ENCODE data around the gene SP2.

SP2 gene

GRCh38 chr17:47935961-47936360 is 39.9 kb downstream of the SP2 start:
- no peak overlapping the region for H3K27ac Mint-ChIP-seq
- peaks cover 3% of the 10 kb centered on the region for H3K36me3 Mint-ChIP-seq (ENCODE audit: low read depth)
- no peak overlapping the region for H3K4me3 Mint-ChIP-seq
- no peaks in the 10 kb centered on the region for H3K27me3 Mint-ChIP-seq
- peaks cover 3% of the 10 kb centered on the region for H3K9me3 Mint-ChIP-seq
- peaks cover 21% of the 10 kb centered on the region for H3K4me1 Mint-ChIP-seq (ENCODE audit: low read depth)
- no peak for DNase-seq

- Mint-ChIP-seq H3K27ac (no peak overlapping the region), H3K4me3 (no peak overlapping the region)
- DNase-seq: no peak
These were observed 41.9 kb downstream of the SP2 start for GRCh38 chr17:47937941-47938340.

GRCh38 chr17:47941246-47942095 is 45.4 kb downstream of the SP2 start, which contains the start of gene PNPO:
PNPO (plus strand) TSS chr17:47941571; CDS start chr17:47941676, 105 bp downstream.
- Mint-ChIP-seq H3K4me1 (ENCODE audit: low read depth) (peaks cover 70% of the 10 kb centered on the region), H3K27me3 (no peaks in the 10 kb centered on the region), H3K4me3 (peak within 1 kb of the TSS; percentile 89), H3K27ac (peak within 1 kb of the TSS; percentile 97), H3K9me3 (peaks cover 6% of the 10 kb centered on the region), H3K36me3 (ENCODE audit: low read depth) (peaks cover 42% of the 10 kb centered on the region)
- peak; percentile 92 for DNase-seq

More at GRCh38 chr17:47937941-47938340, 41.9 kb downstream of the SP2 start:
- peaks cover 6% of the 10 kb centered on the region for H3K9me3 Mint-ChIP-seq
- peaks cover 10% of the 10 kb centered on the region for H3K36me3 Mint-ChIP-seq (ENCODE audit: low read depth)
- H3K27me3 Mint-ChIP-seq: no peaks in the 10 kb centered on the region
- H3K4me1 Mint-ChIP-seq (ENCODE audit: low read depth): peaks cover 35% of the 10 kb centered on the region

DNA sequence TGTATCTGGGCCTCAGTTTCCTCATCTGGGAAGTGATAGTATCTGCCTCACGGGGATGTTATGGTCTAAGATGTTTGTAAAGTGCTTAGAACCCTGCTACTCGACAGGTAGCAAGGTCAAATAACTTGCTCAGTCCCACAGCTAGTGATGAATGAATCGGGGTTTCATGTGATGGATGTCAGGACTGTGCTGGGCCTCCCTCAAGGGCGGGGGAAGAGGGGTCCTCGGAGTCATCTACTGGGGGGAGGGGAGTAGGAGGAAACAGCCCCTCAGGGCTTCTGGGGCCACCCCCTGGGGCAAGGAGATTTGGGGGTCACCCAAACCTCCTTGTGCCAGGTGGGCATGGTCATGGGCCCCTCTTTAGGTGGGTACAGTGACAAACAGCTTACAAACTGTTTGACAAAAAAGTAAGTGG is 46.1 kb downstream of the SP2 start:
- Mint-ChIP-seq H3K36me3 (ENCODE audit: low read depth) (peaks cover 48% of the 10 kb centered on the region), H3K4me1 (ENCODE audit: low read depth) (peaks cover 72% of the 10 kb centered on the region), H3K4me3 (peak overlapping the region; percentile 89), H3K27me3 (no peaks in the 10 kb centered on the region), H3K27ac (peak overlapping the region; percentile 97), H3K9me3 (peaks cover 6% of the 10 kb centered on the region)
- DNase-seq: peak; percentile 44

DNA sequence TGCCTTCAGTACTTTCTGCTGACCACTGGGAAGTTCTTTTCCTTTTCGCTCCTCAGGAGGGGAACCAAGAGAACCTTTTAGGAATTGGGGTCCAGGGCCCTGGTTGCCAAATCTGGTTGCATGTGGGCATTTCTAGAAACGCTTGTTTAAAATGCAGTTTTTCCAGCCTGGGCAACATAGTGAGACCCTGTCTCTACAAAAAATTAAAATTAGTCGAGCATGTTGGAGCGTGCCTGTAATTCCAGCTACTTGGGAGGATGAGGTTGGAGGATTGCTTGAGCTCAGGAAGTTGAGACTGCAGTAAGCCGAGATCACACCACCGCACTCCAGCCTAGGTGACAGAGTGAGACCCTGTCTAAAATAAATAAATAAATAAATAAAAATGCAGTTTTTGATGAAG is 46.5 kb downstream of the SP2 start:
- peak overlapping the region; percentile 89 for H3K4me3 Mint-ChIP-seq
- H3K27ac Mint-ChIP-seq: peak overlapping the region; percentile 97
- H3K9me3 Mint-ChIP-seq: peaks cover 6% of the 10 kb centered on the region
- no peak for DNase-seq
- H3K4me1 Mint-ChIP-seq (ENCODE audit: low read depth): peaks cover 74% of the 10 kb centered on the region
- H3K27me3 Mint-ChIP-seq: no peaks in the 10 kb centered on the region
- peaks cover 51% of the 10 kb centered on the region for H3K36me3 Mint-ChIP-seq (ENCODE audit: low read depth)

DNA sequence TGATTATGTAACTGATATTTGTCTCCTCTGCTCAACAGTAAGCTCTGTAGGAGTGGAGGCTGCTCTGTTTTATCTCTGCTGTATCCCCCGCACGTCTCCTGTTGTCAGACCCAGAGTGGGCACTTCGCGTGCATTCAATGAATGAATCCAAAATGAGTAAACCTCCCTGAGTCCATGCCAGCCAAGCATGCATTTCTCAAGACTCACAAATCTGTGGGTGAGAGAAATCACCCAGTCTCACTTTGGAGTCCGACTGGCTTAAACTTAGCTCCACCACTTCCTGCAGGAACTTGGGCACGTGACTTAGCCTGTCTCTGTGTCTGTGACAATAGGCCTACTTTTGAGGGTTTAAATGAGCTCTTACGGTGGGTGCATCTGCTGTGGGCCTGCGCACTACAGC is 49.0 kb downstream of the SP2 start:
- Mint-ChIP-seq H3K9me3 (peaks cover 6% of the 10 kb centered on the region), H3K27me3 (no peaks in the 10 kb centered on the region), H3K36me3 (ENCODE audit: low read depth) (peaks cover 75% of the 10 kb centered on the region), H3K27ac (peak overlapping the region; percentile 85), H3K4me3 (peak overlapping the region; percentile 23), H3K4me1 (ENCODE audit: low read depth) (peaks cover 78% of the 10 kb centered on the region)
- no peak for DNase-seq

DNA sequence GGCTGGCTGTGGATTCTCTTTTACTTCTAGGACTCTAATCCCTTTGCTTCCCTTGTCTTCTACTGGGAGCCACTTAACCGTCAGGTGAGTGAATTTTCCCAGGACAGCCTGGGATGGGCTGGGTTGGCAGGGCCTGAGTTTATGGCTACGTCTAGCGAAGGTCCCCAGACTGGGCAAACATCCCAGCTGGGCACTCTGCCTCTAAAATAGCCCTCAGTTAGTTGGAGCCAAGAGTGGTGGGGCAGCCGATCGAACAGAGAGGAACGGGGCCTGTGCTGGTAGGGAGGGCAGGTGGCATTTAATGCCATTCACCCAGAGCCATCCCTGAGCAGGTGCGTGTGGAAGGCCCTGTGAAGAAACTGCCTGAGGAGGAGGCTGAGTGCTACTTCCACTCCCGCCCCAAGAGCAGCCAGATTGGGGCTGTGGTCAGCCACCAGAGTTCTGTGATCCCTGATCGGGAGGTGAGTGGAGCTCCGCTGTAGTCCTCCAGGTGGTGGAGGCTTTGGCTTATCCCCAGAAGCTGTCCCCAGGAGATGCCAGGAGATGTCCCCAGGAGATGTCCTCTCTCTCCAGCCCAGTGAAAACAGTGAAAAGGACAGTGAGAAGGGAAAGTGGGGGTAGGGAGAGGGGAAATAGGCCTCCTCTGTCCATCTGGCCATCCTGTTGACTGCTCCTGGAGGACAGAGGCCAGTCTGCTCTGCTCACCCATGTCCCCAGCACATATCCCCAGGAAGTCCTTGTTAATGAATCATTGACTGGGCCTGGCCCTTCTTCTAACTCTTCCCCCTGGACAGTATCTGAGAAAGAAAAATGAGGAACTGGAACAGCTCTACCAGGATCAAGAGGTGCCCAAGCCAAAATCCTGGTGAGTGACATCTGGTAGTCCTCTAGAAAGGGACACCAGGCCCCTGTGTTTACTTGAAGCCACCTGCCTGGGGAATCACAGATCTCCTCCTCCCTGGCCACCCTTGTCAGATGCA is 49.8 kb downstream of the SP2 start:
- Mint-ChIP-seq H3K4me3 (peak overlapping the region; percentile 23), H3K9me3 (peaks cover 5% of the 10 kb centered on the region), H3K27ac (peak overlapping the region; percentile 85), H3K36me3 (ENCODE audit: low read depth) (peaks cover 80% of the 10 kb centered on the region), H3K4me1 (ENCODE audit: low read depth) (peaks cover 74% of the 10 kb centered on the region), H3K27me3 (no peaks in the 10 kb centered on the region)
- no peak for DNase-seq

- H3K27ac Mint-ChIP-seq: peak overlapping the region; percentile 74
- no peaks in the 10 kb centered on the region for H3K27me3 Mint-ChIP-seq
- peaks cover 69% of the 10 kb centered on the region for H3K4me1 Mint-ChIP-seq (ENCODE audit: low read depth)
- peaks cover 85% of the 10 kb centered on the region for H3K36me3 Mint-ChIP-seq (ENCODE audit: low read depth)
- no peak for DNase-seq
- H3K9me3 Mint-ChIP-seq: no peaks in the 10 kb centered on the region
- H3K4me3 Mint-ChIP-seq: no peak overlapping the region
These were observed 50.5 kb downstream of the SP2 start for GRCh38 chr17:47946516-47946915.

GRCh38 chr17:47946929-47947397 is 50.9 kb downstream of the SP2 start:
- H3K27me3 Mint-ChIP-seq: no peaks in the 10 kb centered on the region
- H3K27ac Mint-ChIP-seq: peak overlapping the region; percentile 74
- H3K36me3 Mint-ChIP-seq (ENCODE audit: low read depth): peaks cover 85% of the 10 kb centered on the region
- H3K4me1 Mint-ChIP-seq (ENCODE audit: low read depth): peaks cover 69% of the 10 kb centered on the region
- H3K9me3 Mint-ChIP-seq: no peaks in the 10 kb centered on the region
- H3K4me3 Mint-ChIP-seq: no peak overlapping the region
- peak; percentile 79 for DNase-seq

DNA sequence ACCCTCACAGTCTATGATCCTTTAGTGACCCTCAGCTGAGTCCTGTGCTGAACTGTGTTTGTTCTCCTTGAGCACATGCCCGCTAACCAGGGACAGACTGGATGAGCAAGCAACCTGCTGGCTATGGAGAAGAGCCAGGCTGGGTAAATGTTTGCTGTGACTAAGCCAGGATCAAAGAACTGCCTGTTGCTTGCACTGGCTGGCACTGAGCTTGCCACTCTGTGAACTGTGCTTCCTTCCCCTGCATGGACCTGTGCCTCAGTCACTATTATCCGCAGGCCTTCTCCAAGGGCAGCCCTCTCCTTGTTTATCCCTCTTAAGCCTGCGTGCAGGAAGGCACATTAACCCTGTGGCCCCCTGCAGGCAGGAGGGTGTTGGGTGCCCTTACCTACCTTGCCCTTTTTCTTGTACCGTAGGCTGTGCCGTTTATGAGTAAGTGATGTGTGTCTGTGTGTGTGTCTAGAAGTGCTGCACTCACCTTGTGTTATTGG is 52.7 kb downstream of the SP2 start:
- Mint-ChIP-seq H3K4me1 (ENCODE audit: low read depth) (peaks cover 53% of the 10 kb centered on the region), H3K27ac (peak overlapping the region; percentile 68), H3K36me3 (ENCODE audit: low read depth) (peaks cover 89% of the 10 kb centered on the region), H3K4me3 (no peak overlapping the region), H3K9me3 (no peaks in the 10 kb centered on the region), H3K27me3 (no peaks in the 10 kb centered on the region)
- DNase-seq: no peak

GRCh38 chr17:47949197-47949759 is 53.2 kb downstream of the SP2 start:
- peak; percentile 84 for DNase-seq
- Mint-ChIP-seq H3K27me3 (no peaks in the 10 kb centered on the region), H3K27ac (peak overlapping the region; percentile 68), H3K36me3 (ENCODE audit: low read depth) (peaks cover 84% of the 10 kb centered on the region), H3K9me3 (no peaks in the 10 kb centered on the region), H3K4me1 (ENCODE audit: low read depth) (peaks cover 47% of the 10 kb centered on the region), H3K4me3 (peak overlapping the region; percentile 50)

DNA sequence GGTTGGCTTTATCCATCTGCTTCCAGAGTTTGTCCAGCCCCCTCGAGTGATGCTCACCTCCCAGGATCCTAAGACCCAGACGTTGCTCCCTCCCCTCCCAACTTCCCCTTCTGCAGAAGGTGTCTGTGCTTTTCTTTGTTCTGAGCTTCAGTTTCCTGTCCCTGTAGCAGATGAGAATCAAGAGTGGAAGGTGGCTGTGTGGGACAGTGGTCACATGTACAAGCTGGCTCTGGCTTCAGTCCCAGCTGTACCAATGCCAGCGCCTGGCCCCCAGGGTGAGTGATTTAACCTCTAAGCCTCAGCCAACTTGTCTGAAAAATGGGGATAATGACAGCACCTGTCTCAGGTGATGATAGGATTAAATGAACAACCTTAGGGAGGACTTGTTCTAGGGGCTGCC is 53.9 kb downstream of the SP2 start:
- H3K4me1 Mint-ChIP-seq (ENCODE audit: low read depth): peaks cover 41% of the 10 kb centered on the region
- no peaks in the 10 kb centered on the region for H3K27me3 Mint-ChIP-seq
- H3K36me3 Mint-ChIP-seq (ENCODE audit: low read depth): peaks cover 82% of the 10 kb centered on the region
- H3K27ac Mint-ChIP-seq: peak overlapping the region; percentile 68
- DNase-seq: no peak
- H3K9me3 Mint-ChIP-seq: no peaks in the 10 kb centered on the region
- no peak overlapping the region for H3K4me3 Mint-ChIP-seq

GRCh38 chr17:47950448-47950847 is 54.4 kb downstream of the SP2 start:
- H3K36me3 Mint-ChIP-seq (ENCODE audit: low read depth): peaks cover 77% of the 10 kb centered on the region
- no peak overlapping the region for H3K4me3 Mint-ChIP-seq
- H3K9me3 Mint-ChIP-seq: no peaks in the 10 kb centered on the region
- no peak for DNase-seq
- peaks cover 36% of the 10 kb centered on the region for H3K4me1 Mint-ChIP-seq (ENCODE audit: low read depth)
- no peaks in the 10 kb centered on the region for H3K27me3 Mint-ChIP-seq
- H3K27ac Mint-ChIP-seq: no peak overlapping the region
